ENCODE measurements around the gene NLRP8. TPM values are rescaled to one million over a fixed set of nuclear protein-coding genes. Genes with fewer than 3 reads are reported as not detected.
"Not testable (repeated sequence)": the region's sequence is repeated elsewhere in the genome, so short reads cannot be mapped to it uniquely, and the experiment has no call there.

Gene NLRP8
- total RNA-seq, 4 donors from 2014 or later = not detected

DNA sequence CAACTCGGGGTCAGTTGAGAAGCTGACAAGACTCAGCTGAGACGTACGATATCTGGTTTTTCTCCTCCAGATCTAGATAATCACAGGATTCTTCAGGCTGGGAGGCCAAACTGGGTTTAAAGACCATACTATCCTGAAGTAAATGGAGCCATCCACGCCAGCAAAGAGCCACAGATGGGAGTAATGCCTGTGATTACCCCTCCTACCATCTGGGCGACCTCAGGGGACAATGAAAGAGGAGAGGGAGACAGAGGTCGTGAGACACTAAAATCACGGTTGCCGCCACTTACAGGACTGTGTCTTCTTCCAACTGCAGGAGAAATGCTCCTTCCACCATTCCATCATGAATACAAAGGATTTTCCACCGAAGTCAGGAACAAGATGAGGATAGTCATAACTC lies 12.4 kb upstream of the NLRP8 start:
- no peak overlapping the region for H3K27ac ChIP-seq
- ATAC-seq (no peak), DNase-seq (no peak)
- TF ChIP-seq POLR2A (IDR thresholded peaks at IDR 0.05) (no peak), CTCF (IDR thresholded peaks at IDR 0.05 in 4 of 5, conservative IDR thresholded peaks at IDR 0.05 in 1 of 5) (no peak)
- intact Hi-C loops (cut with DNase I; ENCODE audit: low total_unique reads) (no loop called here), in situ Hi-C loops (cut with MboI; ENCODE audit: low sequenced_read_pairs in 4 of 4) (no loop called here)
- H3K36me3 ChIP-seq = no peaks in the 10 kb centered on the region
- H3K4me3 ChIP-seq = no peak overlapping the region
- no peaks in the 10 kb centered on the region for H3K4me1 ChIP-seq
- H3K9me3 ChIP-seq = no peaks in the 10 kb centered on the region
- H3K27me3 ChIP-seq = no peaks in the 10 kb centered on the region

DNA sequence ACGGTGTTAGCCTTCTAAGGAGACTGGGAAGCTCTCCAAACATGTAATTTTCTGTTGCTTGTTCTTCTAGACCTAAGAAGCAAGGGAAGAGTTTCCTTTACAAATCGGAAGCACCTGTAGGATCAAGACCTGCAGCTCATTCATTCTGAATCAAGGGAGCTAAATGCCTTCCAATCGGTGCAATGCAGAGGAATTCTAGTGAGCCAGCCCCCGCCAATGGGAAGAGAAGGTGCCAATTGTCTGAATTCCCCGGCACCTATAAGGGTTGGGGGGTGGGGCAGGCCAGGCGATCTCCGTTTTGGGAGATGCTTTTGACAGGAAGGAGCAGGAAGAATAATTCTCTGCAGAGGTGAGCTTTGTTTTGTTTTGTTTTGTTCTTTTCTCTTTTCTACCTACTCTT lies 8.4 kb upstream of the NLRP8 start:
- Histone ChIP-seq H3K9me3 (no peaks in the 10 kb centered on the region), H3K4me3 (no peak overlapping the region), H3K4me1 (no peaks in the 10 kb centered on the region), H3K36me3 (no peaks in the 10 kb centered on the region), H3K27me3 (no peaks in the 10 kb centered on the region), H3K27ac (no peak overlapping the region)
- intact Hi-C loops (cut with DNase I; ENCODE audit: low total_unique reads) = no loop called here
- in situ Hi-C loops (cut with MboI; ENCODE audit: low sequenced_read_pairs in 4 of 4) = no loop called here
- ATAC-seq = no peak
- TF ChIP-seq POLR2A (IDR thresholded peaks at IDR 0.05) (no peak), CTCF (IDR thresholded peaks at IDR 0.05 in 4 of 5, conservative IDR thresholded peaks at IDR 0.05 in 1 of 5) (no peak)
- DNase-seq = no peak

DNA sequence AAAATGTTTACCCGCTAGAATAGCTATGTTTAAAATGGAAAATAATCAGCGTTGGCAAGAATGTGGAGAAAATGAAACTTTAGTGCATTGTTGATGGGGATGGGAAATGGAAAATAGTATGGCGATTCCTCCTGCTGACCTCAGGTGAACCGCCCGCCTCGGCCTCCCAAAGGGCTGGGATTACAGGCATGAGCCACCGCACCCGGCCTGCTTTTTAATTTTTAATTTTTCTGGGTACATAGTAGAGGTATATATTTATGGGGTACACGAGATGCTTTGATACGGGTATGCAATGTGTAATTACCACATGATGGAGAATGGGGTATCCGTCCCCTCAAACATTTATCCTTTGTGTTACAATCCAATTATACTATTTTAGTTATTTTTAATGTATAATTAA lies 7.3 kb upstream of the NLRP8 start:
- no peak for DNase-seq
- Histone ChIP-seq H3K9me3 (no peaks in the 10 kb centered on the region), H3K27ac (no peak overlapping the region), H3K36me3 (no peaks in the 10 kb centered on the region), H3K4me3 (no peak overlapping the region), H3K4me1 (no peaks in the 10 kb centered on the region), H3K27me3 (no peaks in the 10 kb centered on the region)
- TF ChIP-seq POLR2A (IDR thresholded peaks at IDR 0.05) = no peak
- no peak for TF ChIP-seq CTCF (IDR thresholded peaks at IDR 0.05 in 4 of 5, conservative IDR thresholded peaks at IDR 0.05 in 1 of 5)
- no peak for ATAC-seq
- intact Hi-C loops (cut with DNase I; ENCODE audit: low total_unique reads) (no loop called here), in situ Hi-C loops (cut with MboI; ENCODE audit: low sequenced_read_pairs in 4 of 4) (no loop called here)

GRCh38 chr19:55950566-55950965 lies 2.9 kb downstream of the NLRP8 start:
- in situ Hi-C loops (cut with MboI; ENCODE audit: low sequenced_read_pairs in 4 of 4); H3K9me3 ChIP-seq; H3K27ac ChIP-seq; H3K4me1 ChIP-seq; H3K36me3 ChIP-seq; DNase-seq; ATAC-seq; intact Hi-C loops (cut with DNase I; ENCODE audit: low total_unique reads); H3K4me3 ChIP-seq; H3K27me3 ChIP-seq: not testable (repeated sequence)

GRCh38 chr19:55956431-55956830 lies 8.8 kb downstream of the NLRP8 start:
- intact Hi-C loops (cut with DNase I; ENCODE audit: low total_unique reads) = no loop called here
- Histone ChIP-seq H3K9me3 (no peaks in the 10 kb centered on the region), H3K4me3 (no peak overlapping the region), H3K27ac (no peak overlapping the region), H3K27me3 (no peaks in the 10 kb centered on the region), H3K4me1 (no peaks in the 10 kb centered on the region), H3K36me3 (no peaks in the 10 kb centered on the region)
- DNase-seq = no peak
- no peak for ATAC-seq
- no peak for TF ChIP-seq POLR2A (IDR thresholded peaks at IDR 0.05)
- TF ChIP-seq CTCF (IDR thresholded peaks at IDR 0.05 in 4 of 5, conservative IDR thresholded peaks at IDR 0.05 in 1 of 5) = no peak
- in situ Hi-C loops (cut with MboI; ENCODE audit: low sequenced_read_pairs in 4 of 4) = no loop called here

Data from gastrocnemius medialis (tissue), 4 donors.